BLaER1 (cell line): ENCODE data around the gene EARS2.

Experiments used
- H3K27ac ChIP-seq: shearing (Covaris generic); formaldehyde crosslinking; 2 replicates; pipeline ENCODE4 v1.8.1; 2022
- H3K27me3 ChIP-seq: shearing (Covaris generic); formaldehyde crosslinking; 2 replicates; pipeline ENCODE4 v1.8.1; 2022
- H3K36me3 ChIP-seq: shearing (Covaris generic); formaldehyde crosslinking; 2 replicates; pipeline ENCODE4 v1.8.1; 2022
- H3K4me1 ChIP-seq: shearing (Covaris generic); formaldehyde crosslinking; 2 replicates; pipeline ENCODE4 v1.8.1; 2022
- H3K4me2 ChIP-seq: shearing (Covaris generic); formaldehyde crosslinking; 2 replicates; pipeline ENCODE4 v1.8.1; 2022
- H3K4me3 ChIP-seq: shearing (Covaris generic); formaldehyde crosslinking; 2 replicates; pipeline ENCODE4 v1.8.1; 2022
- H3K9ac ChIP-seq: shearing (Covaris generic); formaldehyde crosslinking; 2 replicates; pipeline ENCODE4 v1.8.1; 2022
- H3K9me3 ChIP-seq: shearing (Covaris generic); formaldehyde crosslinking; 2 replicates; pipeline ENCODE4 v1.8.1; 2022
- H4K20me1 ChIP-seq: shearing (Covaris generic); formaldehyde crosslinking; 2 replicates; pipeline ENCODE4 v1.8.1; 2022
- Cebpa-rat ChIP-seq: shearing (Covaris generic); IDR thresholded peaks from 2 replicates; pipeline ENCODE4 v1.8.1; 2022

EARS2 gene

DNA sequence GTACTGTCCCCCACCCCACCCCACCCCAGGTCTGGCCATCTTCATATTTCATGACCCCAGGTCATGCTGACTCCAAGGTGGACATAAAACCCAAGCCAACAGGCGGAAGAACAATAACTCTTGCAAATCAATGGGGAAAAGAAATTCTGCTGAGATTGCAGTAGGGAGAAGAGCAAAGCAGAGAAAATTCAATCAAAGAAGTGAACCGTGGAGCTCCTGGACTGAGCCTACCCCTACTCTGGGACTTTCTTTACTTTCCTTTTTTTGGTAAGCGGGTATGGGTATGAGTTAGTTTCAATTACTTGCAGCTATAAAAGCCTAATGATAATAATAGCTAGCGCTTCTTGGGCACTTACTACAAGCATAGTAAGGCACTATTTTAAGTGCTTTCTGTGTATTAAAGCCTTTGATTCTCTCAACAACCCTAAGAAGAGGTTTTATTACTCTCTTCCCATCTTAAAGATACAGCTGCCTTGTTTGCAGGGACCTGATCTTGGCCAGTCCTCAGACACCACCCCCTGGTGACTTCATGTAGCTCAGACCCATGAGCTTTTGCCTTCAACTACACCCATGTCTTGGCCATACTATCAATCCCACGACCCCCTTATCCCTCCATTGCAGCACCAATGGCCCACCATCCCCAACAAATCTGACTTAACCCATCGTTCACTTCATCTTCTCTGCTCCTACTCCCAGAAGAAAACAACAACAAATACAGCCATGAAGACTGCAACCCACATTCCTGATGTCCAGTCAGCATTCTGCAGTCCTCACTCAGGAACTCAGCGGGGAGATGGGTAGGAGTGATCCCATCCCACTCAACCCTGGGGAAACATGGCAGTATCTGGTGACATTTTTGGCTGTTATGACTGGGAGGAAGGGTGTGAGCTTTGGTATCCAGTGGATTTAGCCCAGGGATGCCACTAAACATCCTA is 51.2 kb downstream of the EARS2 start:
- Histone ChIP-seq H3K9me3 (no peaks in the 10 kb centered on the region), H3K4me2 (peak overlapping the region; percentile 95), H3K36me3 (peaks cover 53% of the 10 kb centered on the region), H3K4me3 (no peak overlapping the region), H3K9ac (no peak overlapping the region), H3K27me3 (no peaks in the 10 kb centered on the region), H4K20me1 (peaks cover 88% of the 10 kb centered on the region), H3K27ac (no peak overlapping the region), H3K4me1 (peaks cover 86% of the 10 kb centered on the region)
- TF ChIP-seq Cebpa-rat, result no peak

DNA sequence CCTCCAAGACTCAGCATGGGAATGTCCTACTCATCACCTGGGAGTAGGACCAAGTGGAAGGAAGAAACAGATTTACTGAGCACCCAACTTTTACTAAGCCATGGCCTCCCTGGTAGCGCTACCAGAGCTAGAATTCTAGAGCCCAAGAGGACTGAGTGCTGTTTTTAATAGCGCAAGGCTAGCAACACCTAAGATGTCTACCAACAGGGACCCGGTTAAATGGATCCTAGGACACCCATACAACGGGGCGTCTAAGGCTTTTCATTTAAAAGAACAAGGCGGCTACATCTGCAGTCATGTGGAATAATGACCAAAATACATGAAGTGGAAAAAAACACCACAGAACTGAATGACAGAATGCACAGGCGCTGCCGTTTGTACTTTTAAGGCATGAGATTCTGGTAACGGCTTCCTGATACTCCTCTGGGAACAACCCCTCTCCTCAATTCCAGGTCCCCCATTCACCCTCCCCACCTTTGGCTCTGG is 51.9 kb downstream of the EARS2 start:
- no peaks in the 10 kb centered on the region for H3K27me3 ChIP-seq
- no peak for TF ChIP-seq Cebpa-rat
- no peak overlapping the region for H3K4me3 ChIP-seq
- no peak overlapping the region for H3K9ac ChIP-seq
- peak overlapping the region; percentile 95 for H3K4me2 ChIP-seq
- peaks cover 90% of the 10 kb centered on the region for H3K4me1 ChIP-seq
- H3K36me3 ChIP-seq, result peaks cover 59% of the 10 kb centered on the region
- no peaks in the 10 kb centered on the region for H3K9me3 ChIP-seq
- no peak overlapping the region for H3K27ac ChIP-seq
- peaks cover 95% of the 10 kb centered on the region for H4K20me1 ChIP-seq

DNA sequence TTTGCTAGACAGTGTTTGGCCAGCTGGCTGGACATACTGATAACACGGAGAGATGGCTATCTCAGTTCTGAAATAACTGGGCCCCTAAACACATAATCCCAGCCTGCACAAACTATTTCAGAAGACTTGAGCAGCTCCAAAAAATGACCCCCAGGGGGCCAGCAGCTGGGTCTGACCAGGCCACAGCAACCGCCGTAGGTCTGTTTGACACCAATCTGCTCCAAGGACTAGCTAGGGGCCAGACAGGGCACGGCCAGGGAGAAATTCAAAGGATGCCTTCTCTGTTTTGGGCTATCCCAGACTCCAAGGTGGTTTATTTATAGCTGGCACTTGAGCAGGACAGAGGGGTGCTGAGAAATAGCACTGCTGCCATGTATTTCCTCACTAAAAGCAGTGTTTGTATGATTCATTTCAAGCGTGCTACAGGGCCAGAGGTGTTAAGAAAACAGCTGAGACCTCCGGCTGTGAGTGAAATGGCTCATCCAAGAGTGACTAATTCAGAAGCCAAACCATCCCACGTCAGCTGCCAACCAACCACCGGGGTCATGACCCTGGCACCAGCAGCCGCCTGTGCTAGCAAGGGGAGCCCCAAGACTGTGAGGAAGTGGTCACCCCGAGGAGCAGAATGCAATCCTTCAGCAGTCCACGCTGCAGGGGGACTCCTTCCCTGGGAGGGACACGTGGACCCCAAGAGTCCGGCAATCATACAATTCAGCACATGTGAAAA is 52.5 kb downstream of the EARS2 start:
- 0 out of 2 replicates have a peak overlapping the region, but pooled peaks have one; percentile 26 for H3K27ac ChIP-seq
- peak overlapping the region; percentile 95 for H3K4me2 ChIP-seq
- H3K36me3 ChIP-seq, result peaks cover 64% of the 10 kb centered on the region
- H3K27me3 ChIP-seq, result no peaks in the 10 kb centered on the region
- TF ChIP-seq Cebpa-rat, result no peak
- peaks cover 96% of the 10 kb centered on the region for H3K4me1 ChIP-seq
- H3K9ac ChIP-seq, result no peak overlapping the region
- no peaks in the 10 kb centered on the region for H3K9me3 ChIP-seq
- no peak overlapping the region for H3K4me3 ChIP-seq
- peaks cover 100% of the 10 kb centered on the region for H4K20me1 ChIP-seq

DNA sequence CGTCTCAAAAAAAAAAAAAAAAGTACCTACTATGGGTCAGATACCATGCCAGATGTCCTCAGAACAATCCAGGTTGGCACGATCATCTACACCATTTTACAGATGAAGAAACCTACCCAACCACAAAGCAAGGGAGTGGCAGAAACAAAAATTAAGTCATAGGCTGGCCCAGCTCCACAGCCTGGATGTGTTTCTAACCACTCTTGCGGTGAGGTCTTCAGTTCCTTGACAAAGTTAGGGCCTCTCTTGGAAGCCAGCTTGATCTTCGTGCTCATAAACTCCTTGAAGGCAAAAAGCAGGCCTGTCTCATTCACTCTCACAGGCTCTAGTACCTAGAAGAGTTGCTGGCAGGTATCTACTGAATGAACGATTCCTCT is 53.1 kb downstream of the EARS2 start:
- H3K4me3 ChIP-seq, result no peak overlapping the region
- H3K4me1 ChIP-seq, result peaks cover 99% of the 10 kb centered on the region
- H4K20me1 ChIP-seq, result peaks cover 100% of the 10 kb centered on the region
- 0 out of 2 replicates have a peak overlapping the region, but pooled peaks have one; percentile 26 for H3K27ac ChIP-seq
- no peaks in the 10 kb centered on the region for H3K9me3 ChIP-seq
- no peaks in the 10 kb centered on the region for H3K27me3 ChIP-seq
- no peak for TF ChIP-seq Cebpa-rat
- no peak overlapping the region for H3K4me2 ChIP-seq
- peaks cover 69% of the 10 kb centered on the region for H3K36me3 ChIP-seq
- no peak overlapping the region for H3K9ac ChIP-seq

DNA sequence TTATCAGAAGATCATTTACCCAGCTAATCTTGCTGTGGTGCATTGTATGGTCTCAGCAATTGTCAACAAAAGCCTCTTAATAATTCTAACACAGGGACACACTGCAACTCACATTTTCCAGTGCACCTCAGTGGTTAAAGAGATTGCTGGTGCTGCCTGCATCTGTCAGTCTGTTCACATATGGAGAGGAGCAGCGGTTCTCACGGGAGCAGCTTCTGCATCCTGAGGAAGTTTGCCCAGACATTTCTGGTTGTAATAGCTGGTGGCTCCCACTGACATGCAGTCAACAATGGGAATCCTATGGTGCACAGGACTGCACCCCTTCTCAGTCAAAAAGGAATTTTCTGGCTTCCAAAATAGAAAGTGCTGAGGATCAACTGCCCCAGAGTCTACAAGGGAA is 54.7 kb downstream of the EARS2 start:
- Histone ChIP-seq H3K4me1 (peaks cover 99% of the 10 kb centered on the region), H3K27ac (no peak overlapping the region), H3K4me2 (peak overlapping the region; percentile 49), H3K9ac (peak overlapping the region; percentile 16; the same call in 1 of the 2 replicates), H3K9me3 (no peaks in the 10 kb centered on the region), H3K27me3 (no peaks in the 10 kb centered on the region), H4K20me1 (peaks cover 100% of the 10 kb centered on the region), H3K36me3 (peaks cover 81% of the 10 kb centered on the region), H3K4me3 (no peak overlapping the region)
- TF ChIP-seq Cebpa-rat, result no peak

DNA sequence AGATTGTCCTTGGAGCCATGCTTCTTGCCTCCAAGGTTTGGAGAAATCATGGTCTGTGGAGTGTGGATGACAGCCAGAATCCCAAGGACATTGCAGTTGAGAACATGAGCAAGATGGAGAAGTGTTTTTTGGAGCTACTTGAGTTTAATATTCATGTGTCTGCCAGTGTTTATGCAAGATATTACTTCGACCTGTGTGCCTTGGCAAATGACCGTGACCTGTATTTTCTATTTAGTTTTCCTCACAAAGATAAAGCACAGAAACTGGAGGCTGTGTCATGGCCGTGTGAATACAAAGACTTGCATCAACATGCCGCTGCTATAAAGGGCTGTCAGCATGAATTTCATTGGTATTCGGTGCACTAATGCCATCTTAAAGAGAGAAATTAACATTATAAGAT is 55.9 kb downstream of the EARS2 start:
- H3K4me3 ChIP-seq, result no peak overlapping the region
- H3K27ac ChIP-seq, result no peak overlapping the region
- peaks cover 100% of the 10 kb centered on the region for H4K20me1 ChIP-seq
- peaks cover 96% of the 10 kb centered on the region for H3K4me1 ChIP-seq
- no peak overlapping the region for H3K9ac ChIP-seq
- no peak for TF ChIP-seq Cebpa-rat
- no peak overlapping the region for H3K4me2 ChIP-seq
- H3K36me3 ChIP-seq, result peaks cover 80% of the 10 kb centered on the region
- no peaks in the 10 kb centered on the region for H3K9me3 ChIP-seq
- no peaks in the 10 kb centered on the region for H3K27me3 ChIP-seq

DNA sequence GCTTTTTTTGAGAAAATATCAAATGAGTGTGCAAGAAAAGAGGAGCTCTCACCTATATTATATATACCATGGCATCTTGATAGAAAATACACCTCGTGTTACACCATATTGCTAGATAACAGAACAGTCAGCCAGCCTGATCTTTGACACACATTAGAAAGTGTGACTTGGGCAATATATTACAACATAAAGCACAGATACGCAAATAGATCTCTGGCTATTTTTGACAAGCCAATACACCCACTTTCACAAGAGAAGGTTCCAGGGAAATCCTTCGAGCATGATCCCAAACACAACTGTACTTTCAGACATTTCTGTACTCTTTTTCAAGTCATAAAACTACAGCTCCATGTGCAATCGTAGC is 56.3 kb downstream of the EARS2 start:
- TF ChIP-seq Cebpa-rat, result no peak
- Histone ChIP-seq H3K9ac (no peak overlapping the region), H4K20me1 (peaks cover 100% of the 10 kb centered on the region), H3K4me1 (peaks cover 92% of the 10 kb centered on the region), H3K4me3 (no peak overlapping the region), H3K27ac (no peak overlapping the region), H3K4me2 (peak overlapping the region; percentile 61), H3K27me3 (no peaks in the 10 kb centered on the region), H3K36me3 (peaks cover 82% of the 10 kb centered on the region), H3K9me3 (no peaks in the 10 kb centered on the region)

DNA sequence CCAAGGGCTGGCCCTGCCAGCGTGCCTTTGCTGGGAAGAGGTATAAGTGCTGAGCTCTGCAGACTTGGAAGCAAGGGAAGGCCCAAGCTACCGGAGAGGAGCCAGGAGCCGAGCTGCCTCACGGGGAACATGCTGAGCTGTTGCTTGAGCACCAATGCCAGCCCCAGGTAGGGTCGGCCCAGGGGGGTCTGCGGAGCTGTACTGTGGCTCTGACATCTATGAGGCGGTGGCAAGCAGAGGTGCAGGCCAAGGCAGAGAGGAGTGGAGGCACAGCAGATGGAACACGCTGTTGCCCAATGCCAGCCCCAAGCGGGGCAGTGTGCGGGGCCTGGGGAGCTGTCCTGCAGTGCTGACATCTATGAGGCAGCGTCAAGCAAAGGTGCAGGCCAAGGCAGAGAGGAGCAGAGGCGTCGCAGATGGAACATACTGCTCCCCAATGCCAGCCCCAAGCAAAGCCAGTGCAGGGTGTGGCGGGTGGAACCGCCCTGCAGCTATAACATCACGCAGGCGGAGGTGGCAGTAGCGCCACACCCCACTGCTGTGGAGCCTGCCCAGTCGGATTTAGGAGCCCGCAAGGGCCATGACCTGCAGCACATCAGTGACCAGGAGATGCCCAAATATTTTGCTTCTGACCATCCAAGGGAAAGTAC is 56.8 kb downstream of the EARS2 start:
- Histone ChIP-seq H3K4me2 (peak overlapping the region; percentile 61), H3K9ac (no peak overlapping the region; the same call in 1 of the 2 replicates), H3K4me1 (peaks cover 88% of the 10 kb centered on the region)

DNA sequence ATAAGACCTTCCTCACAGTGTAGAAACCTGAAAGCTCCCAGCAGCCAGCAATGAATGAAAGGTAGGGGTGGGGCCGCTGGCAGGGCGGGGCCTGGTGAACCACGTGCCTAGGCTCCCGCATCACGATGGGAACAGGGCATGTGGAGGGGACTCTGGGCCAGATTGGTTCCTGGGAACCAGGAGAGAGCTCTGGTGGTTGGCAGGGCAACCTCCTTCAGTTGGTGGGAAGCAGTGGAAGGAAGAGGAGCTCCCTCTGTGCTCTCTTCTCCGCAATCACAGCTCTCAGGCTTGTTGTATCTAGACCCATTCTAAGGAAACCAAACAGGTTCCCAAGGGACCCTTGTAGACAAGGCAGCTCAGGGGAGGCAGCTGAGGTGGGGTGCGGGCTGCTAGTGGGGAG is 57.3 kb downstream of the EARS2 start:
- Histone ChIP-seq H3K36me3 (peaks cover 88% of the 10 kb centered on the region), H4K20me1 (peaks cover 100% of the 10 kb centered on the region), H3K27ac (no peak overlapping the region), H3K4me3 (no peak overlapping the region), H3K9me3 (no peaks in the 10 kb centered on the region), H3K9ac (no peak overlapping the region; the same call in 1 of the 2 replicates), H3K4me1 (peaks cover 82% of the 10 kb centered on the region), H3K27me3 (no peaks in the 10 kb centered on the region), H3K4me2 (peak overlapping the region; percentile 61)
- no peak for TF ChIP-seq Cebpa-rat

More for the DNA sequence above, 56.8 kb downstream of the EARS2 start:
- TF ChIP-seq Cebpa-rat, result no peak
- Histone ChIP-seq H3K27ac (no peak overlapping the region), H3K36me3 (peaks cover 87% of the 10 kb centered on the region), H3K9me3 (no peaks in the 10 kb centered on the region), H3K27me3 (no peaks in the 10 kb centered on the region), H3K4me3 (no peak overlapping the region), H4K20me1 (peaks cover 100% of the 10 kb centered on the region)
